ENCODE results near the gene RUVBL1. TPM values are rescaled to one million over a fixed set of nuclear protein-coding genes. Genes with fewer than 3 reads are reported as not detected.

Gene RUVBL1
- total RNA-seq, 4 donors from 2014 or later: 14.4 to 21.2 (median 19.8) TPM

DNA sequence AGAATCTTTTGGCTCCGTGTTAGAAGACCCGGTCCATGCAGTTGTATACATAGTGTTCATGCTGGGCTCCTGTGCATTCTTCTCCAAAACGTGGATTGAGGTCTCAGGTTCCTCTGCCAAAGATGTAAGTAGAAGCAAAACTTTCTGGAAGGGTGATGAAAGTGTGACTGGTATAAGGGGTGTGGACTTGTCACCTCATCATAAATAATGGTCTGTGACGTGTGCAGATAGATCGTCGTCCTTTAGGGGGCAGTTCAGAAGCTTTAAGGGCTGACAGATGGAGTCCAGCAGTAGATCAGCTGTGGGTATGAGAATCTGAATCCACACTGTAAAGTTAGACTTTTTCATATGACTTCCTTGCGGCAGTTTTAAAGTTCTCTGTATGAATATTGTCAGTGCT is 56.1 kb downstream of the RUVBL1 start:
- no peak for DNase-seq (ENCODE audit: low spot score in 2 of 2)
- no peak for TF ChIP-seq POLR2A (IDR thresholded peaks at IDR 0.05)
- no peak for TF ChIP-seq CTCF (IDR thresholded peaks at IDR 0.05)
- 65 to 67% methylated on average over 7 of the region's 7 CpGs for WGBS, 2 donors
- H3K4me3 ChIP-seq (ENCODE audit: low read depth, poor library complexity, severe bottlenecking): no peak overlapping the region
- intact Hi-C loops (cut with DNase I; ENCODE audit: low total_unique reads): no loop called here

- 94 to 96% methylated on average over 9 of the region's 9 CpGs for WGBS, 2 donors
- DNase-seq (ENCODE audit: low spot score in 2 of 2): no peak
- H3K4me3 ChIP-seq (ENCODE audit: low read depth, poor library complexity, severe bottlenecking): no peak overlapping the region
- TF ChIP-seq CTCF (IDR thresholded peaks at IDR 0.05) (no peak), POLR2A (IDR thresholded peaks at IDR 0.05) (no peak)
- intact Hi-C loops (cut with DNase I; ENCODE audit: low total_unique reads): no loop called here
These were observed 56.9 kb downstream of the RUVBL1 start for GRCh38 chr3:128066676-128067075.

DNA sequence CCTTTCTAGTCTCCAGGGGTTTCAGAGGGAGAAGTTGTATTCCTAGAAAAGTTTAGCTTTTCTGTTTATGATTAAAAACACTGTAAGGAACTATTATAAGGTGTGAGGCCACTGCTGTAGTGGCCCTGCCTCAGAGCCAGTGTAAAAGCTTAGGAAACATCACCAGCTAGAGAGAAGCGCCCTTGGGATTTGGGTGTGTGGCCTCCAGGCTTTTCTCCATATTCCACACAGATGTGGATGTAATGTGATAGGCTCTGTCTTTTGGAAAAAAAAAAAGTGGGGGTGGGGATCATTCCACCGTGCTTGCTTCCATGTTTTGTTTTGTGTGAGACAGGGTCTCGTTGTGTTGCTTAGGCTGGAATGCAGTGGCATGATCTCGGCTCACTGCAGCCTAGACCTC is 57.5 kb downstream of the RUVBL1 start:
- DNase-seq (ENCODE audit: low spot score in 2 of 2): no peak
- 86% methylated on average over 4 of the region's 4 CpGs for WGBS, 2 donors
- no peak overlapping the region for H3K4me3 ChIP-seq (ENCODE audit: low read depth, poor library complexity, severe bottlenecking)
- intact Hi-C loops (cut with DNase I; ENCODE audit: low total_unique reads): no loop called here
- TF ChIP-seq POLR2A (IDR thresholded peaks at IDR 0.05) (no peak), CTCF (IDR thresholded peaks at IDR 0.05) (no peak)

DNA sequence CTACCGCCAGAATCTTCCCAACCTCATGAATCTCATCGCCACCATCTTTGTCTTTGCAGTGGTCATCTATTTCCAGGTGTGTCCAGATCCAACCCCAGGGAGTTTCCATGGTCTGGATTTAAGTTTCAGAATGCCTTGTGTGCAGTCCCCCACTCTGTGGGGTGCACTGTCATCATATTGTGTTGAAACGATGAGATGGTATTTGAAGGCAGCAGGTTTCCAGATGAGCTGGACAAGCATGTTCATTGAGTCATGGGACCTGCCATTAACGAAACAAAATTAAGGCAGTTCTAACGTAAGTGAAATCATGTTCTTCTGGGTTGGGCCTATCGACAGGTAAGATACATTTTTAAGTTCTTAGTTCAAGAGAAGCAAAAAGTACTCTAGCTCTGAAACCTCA is 58.6 kb downstream of the RUVBL1 start:
- 86 to 89% methylated on average over 6 of the region's 6 CpGs for WGBS, 2 donors
- TF ChIP-seq CTCF (IDR thresholded peaks at IDR 0.05) (no peak), POLR2A (IDR thresholded peaks at IDR 0.05) (no peak)
- intact Hi-C loops (cut with DNase I; ENCODE audit: low total_unique reads): no loop called here
- no peak overlapping the region for H3K4me3 ChIP-seq (ENCODE audit: low read depth, poor library complexity, severe bottlenecking)
- DNase-seq (ENCODE audit: low spot score in 2 of 2): no peak

DNA sequence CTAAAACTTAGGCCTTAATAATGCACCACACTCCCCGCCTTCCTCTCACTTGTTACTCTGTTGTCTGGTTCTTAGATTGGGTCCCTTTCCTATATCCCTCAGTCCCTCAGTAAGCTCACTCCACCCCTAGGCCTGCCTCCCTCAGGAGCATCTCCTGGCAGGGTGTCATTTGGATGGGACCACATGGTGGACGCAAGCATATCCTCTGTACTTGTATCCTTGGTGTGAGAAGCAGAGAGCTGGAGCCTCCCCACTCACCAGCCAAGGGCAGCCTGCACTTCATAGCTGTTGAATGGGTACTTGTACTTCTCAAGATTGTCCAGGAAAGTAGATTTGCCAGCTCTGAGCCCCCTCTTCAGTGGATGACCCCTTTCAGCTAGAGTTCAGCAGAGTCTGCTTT is 59.7 kb downstream of the RUVBL1 start:
- WGBS, 2 donors: 88 to 93% methylated on average over 2 of the region's 2 CpGs
- intact Hi-C loops (cut with DNase I; ENCODE audit: low total_unique reads): no loop called here
- no peak for TF ChIP-seq CTCF (IDR thresholded peaks at IDR 0.05)
- TF ChIP-seq POLR2A (IDR thresholded peaks at IDR 0.05): no peak

GRCh38 chr3:128062033-128062745 is 61.4 kb downstream of the RUVBL1 start:
- H3K4me3 ChIP-seq (ENCODE audit: low read depth, poor library complexity, severe bottlenecking): no peak overlapping the region
- WGBS, 2 donors: 56 to 68% methylated on average over 8 of the region's 8 CpGs
- intact Hi-C loops (cut with DNase I; ENCODE audit: low total_unique reads): no loop called here
- no peak for DNase-seq (ENCODE audit: low spot score in 2 of 2)
- TF ChIP-seq CTCF (IDR thresholded peaks at IDR 0.05) (no peak), POLR2A (IDR thresholded peaks at IDR 0.05) (no peak)

More for the DNA sequence above, 59.7 kb downstream of the RUVBL1 start:
- no peak overlapping the region for H3K4me3 ChIP-seq (ENCODE audit: low read depth, poor library complexity, severe bottlenecking)
- DNase-seq (ENCODE audit: low spot score in 2 of 2): no peak

Data from lower leg skin (tissue), 4 donors.